Skin epidermis (tissue), 12 donors: Measurements from ENCODE around the gene TNN.
A peak's percentile ranks its signal among the peaks of the same experiment; 100 is the strongest.

Experiments used
- H3K27ac ChIP-seq, 21 experiments: fragments of 200-600 bp; sonication (generic) in 11 of 21; one replicate each; pipeline ENCODE4 v1.5.0; 2020; ENCODE audit warnings: mild to moderate bottlenecking in 3 of 21, inconsistent platforms in 2 of 21, moderate library complexity in 2 of 21
- H3K4me3 ChIP-seq, 7 experiments: fragments of 200-600 bp; sonication (generic) in 2 of 7; one replicate each; pipeline ENCODE4 v1.5.0; 2020; ENCODE audit warnings: inconsistent platforms in 2 of 7, mild to moderate bottlenecking in 2 of 7, moderate library complexity in 1 of 7

The TNN gene

DNA sequence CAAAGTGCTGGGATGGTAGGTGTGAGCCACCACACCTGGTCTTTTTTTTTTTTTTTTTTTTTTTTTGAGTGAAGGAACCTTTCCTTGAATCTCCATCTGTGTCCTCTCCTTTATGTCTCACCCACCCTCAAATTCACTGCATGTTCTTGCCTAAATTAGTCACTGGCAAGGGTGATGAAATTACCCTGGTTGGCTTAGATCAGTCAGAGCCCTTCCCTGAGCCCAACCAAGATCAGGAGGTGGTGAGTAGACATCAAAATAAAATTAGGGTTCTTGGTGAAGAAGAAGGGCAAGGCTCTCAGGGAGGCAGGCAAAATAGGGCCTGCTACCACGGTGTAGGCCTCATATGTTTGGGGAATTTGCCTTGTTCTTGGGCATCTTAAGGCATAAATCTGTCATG, 5.3 kb upstream of the TNN start:
- H3K4me3 ChIP-seq: no peak overlapping the region
- peak overlapping the region in 1 of 21 experiments; percentile 46 for H3K27ac ChIP-seq

DNA sequence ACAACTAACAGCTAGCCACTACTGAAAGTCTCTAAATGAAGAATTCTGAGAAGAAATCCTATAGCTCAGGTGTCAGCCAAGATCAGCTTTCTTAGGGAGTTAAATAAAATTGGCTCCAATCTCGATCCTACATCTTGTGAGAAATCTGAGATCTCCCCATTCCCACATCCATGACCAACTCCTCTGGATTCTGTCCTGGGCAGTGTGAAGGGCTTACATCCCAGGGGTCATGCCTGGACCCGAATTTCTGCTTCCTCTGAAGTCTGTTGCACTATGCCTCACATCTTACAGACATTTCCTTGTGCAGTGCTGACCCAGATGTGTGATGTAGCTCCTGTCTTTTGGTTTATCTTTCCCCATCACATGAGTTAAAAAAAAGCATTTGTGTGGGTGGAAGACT, 4.8 kb upstream of the TNN start:
- peak overlapping the region in 1 of 21 experiments; percentile 46 for H3K27ac ChIP-seq
- no peak overlapping the region for H3K4me3 ChIP-seq

DNA sequence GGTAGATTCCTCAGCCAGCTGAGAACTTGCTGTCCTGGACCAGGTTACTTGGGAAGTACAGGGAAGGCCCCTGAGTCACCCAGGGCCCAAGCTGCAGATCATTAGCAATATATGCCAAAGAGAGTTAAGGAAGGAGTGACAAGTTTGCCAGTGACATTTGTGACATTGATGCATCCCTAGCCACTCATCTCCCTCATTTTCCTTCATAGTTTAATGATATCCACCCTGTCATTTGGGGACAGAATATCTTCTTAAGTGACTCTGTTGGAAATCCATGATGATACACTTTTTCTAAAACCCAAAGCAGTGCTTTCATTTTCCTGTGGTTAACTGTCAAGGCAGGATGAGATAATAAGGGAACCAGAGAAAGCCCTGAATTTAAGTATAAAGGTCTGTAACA, 3.2 kb downstream of the TNN start:
- Histone ChIP-seq H3K4me3 (no peak overlapping the region), H3K27ac (peak overlapping the region in 2 of 21 experiments; percentile 58 to 69)

DNA sequence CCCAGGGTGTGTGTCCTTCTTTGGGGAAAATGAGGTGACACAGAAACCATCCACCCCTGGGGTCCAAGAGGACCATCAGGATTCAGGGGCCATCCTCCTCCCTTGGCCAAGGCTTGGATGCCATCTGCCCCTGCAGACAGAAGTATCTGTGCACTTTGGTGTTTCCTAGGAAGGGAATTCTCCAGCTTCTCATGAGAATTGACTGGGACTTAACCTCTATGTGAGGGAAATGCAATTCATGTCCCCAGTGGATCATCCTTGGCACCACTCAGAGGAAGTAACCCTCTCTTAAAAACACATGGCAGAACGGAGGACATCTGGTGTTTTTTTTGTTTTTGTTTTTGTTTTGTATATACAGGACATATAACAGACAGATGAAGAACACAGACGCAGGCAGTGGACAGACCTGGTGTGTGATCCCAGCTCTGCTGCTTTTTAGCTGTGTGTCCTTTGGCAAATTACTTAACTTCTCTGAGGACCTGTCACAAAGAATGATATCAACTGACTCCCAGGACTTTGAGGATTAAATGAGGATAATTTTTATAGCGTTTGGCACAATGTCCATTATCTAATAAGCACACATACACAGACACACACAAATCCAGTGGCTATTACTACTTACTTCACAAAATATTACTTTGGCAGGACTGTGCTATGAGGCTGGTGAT, 3.8 kb downstream of the TNN start:
- Histone ChIP-seq H3K4me3 (no peak overlapping the region), H3K27ac (peak overlapping the region in 8 of 21 experiments; percentile 3 to 80 (median 56))

DNA sequence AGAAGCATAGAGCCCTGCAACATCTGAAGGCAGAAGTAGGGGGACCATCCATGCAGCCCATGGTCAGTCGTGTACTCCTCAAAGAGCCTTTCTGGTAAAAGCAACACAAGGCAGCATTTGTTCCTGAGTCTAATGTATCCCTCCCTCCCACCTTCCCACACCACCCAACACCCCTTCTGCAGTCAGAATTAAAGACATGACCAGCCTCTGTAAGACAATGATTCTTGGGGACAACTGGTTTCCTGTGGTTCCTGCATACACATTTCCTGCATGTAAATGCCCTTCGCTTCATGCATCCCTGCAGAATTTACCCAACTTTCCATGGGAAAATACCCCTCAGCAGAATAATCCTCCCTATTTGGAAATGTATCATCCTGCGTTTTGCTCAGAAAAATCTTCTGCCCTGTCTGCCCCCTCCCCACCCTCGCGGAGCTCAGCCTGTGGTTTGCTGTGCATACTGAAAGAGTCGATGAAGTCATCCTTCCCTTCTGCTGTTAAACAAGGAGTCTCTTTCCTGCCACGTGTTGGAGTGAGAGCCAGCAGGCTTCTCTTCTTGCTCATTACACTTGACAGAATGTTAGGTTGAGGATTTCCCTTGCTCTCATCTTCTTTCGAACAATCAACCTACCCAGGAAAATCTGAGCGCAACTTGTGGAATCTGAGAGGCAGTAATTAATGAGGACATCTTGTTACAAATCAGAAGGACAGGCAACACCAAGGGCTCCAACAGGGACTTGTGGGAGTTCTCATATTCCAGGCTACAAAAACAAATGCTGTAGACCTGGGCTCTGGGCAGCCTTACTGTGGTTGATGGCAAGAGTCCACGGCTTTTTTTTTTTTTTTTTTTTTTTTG, 4.7 kb downstream of the TNN start:
- Histone ChIP-seq H3K27ac (peak overlapping the region in 9 of 21 experiments; percentile 3 to 80 (median 47)), H3K4me3 (no peak overlapping the region)

DNA sequence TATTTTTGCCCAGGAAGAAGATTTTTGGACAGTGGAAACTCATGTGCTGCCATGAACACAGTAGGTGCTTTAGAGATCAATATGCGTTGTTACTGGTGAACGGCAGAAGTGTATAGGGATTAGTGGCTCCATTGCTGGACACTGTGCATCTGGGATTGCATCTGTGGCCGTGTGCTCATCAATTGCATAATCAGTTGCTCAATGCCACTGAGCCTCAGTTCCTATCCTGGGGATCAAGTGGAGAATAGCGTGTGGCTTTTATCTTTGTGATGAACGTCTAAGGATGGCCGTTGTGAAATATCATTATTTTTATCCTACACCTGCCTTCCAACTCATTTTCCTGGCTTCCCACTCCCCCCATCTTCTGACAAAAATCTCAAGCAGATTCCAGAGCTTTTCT, 5.4 kb downstream of the TNN start:
- H3K4me3 ChIP-seq: no peak overlapping the region
- peak overlapping the region in 7 of 21 experiments; percentile 7 to 66 (median 38) for H3K27ac ChIP-seq

DNA sequence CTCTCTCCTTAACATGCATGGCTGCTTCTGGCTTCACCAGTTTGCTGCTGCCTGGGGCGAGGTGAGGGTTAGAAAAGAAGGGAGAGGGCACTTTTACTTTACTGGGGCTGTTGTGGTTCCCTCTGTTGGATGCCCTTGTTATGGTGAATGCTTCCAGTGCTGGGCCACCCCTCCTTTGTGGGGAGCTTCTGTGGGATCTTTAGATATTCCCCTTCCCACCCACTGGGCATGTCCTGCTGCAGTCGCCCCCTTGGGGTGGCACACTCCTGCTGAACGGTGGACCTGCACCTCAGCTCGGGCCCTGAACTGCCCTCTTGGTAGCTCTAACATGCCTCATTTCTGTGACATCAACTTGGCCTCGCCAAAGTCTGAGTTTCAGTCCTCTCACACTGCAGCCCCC, 6.0 kb downstream of the TNN start:
- Histone ChIP-seq H3K4me3 (no peak overlapping the region), H3K27ac (peak overlapping the region in 7 of 21 experiments; percentile 7 to 75 (median 47))

DNA sequence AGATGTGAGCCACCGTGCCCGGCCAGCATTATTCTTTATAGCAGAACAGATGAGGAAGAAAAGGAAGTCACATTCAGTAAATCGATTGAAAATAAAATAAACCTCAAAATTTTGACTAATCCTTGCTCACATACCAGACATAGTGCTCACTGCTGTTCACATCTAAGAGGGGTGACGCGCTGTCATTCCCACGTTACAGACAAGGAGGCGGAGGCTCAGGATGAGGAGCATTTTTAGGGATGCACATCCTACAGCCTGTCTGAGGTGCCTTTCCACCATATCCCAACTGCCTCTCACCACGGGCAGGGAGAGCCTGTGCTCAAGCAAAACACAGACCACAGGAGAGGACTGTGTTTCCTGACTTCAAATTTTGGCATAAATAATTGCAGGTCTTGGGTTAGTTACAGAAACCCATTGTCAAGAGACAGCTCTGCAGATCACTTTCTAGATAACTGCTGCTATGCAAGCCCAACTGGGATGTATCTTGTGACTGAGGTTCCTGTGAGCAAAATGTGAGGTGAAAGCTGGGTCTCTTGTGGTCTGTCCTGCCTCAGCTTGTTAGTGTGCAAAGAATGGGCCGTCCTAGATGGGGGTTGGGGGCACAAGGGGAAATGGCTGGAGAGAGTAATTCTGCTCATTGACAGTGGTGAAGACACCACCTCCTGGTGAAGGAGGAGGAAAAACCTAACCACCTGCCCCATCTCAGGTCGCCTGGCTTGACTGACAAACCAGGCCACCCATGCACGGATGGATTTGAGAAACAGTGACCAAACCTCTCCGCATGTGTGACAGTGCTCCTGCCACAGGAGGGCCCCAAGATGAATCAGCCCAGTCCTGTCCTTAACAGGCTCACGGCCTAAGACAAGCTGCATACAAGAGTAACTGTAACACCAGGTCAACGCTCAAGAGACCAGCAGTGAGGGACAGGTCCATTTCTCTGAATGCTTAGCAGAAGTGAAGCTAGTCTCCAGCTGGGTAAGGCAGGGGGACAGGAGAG, 8.2 kb downstream of the TNN start:
- Histone ChIP-seq H3K4me3 (no peak overlapping the region), H3K27ac (peak overlapping the region in 3 of 21 experiments; percentile 36 to 44 (median 41))

GRCh38 chr1:175077356-175078030, 9.9 kb downstream of the TNN start:
- H3K4me3 ChIP-seq: no peak overlapping the region
- no peak overlapping the region for H3K27ac ChIP-seq

DNA sequence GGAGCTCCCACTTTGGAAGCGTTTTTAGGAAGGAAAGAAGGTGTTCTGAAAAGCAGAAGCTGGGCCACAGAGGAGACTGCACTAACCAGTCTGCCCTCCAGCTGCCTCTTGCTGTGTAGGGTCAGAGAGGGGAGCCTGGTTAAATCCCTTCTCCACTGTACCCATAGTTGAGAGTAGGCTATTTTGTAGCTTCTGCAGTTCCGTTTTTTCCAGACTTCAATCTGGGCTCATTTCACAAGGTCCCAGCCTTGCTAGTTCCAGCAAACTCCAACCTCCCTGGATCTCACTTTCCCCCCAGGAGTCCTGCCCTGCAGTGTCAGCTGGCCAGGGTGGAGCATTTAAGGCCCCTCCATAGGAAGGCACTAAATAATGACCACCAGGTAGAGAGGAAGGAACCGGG, 11.0 kb downstream of the TNN start:
- Histone ChIP-seq H3K4me3 (no peak overlapping the region), H3K27ac (no peak overlapping the region)

GRCh38 chr1:175079338-175079737, 11.7 kb downstream of the TNN start:
- H3K4me3 ChIP-seq: no peak overlapping the region
- no peak overlapping the region for H3K27ac ChIP-seq

- Histone ChIP-seq H3K4me3 (no peak overlapping the region), H3K27ac (no peak overlapping the region)
Observed at GRCh38 chr1:175080030-175080429, 12.4 kb downstream of the TNN start.

GRCh38 chr1:175081983-175082382, 14.3 kb downstream of the TNN start:
- H3K27ac ChIP-seq: no peak overlapping the region
- no peak overlapping the region for H3K4me3 ChIP-seq

DNA sequence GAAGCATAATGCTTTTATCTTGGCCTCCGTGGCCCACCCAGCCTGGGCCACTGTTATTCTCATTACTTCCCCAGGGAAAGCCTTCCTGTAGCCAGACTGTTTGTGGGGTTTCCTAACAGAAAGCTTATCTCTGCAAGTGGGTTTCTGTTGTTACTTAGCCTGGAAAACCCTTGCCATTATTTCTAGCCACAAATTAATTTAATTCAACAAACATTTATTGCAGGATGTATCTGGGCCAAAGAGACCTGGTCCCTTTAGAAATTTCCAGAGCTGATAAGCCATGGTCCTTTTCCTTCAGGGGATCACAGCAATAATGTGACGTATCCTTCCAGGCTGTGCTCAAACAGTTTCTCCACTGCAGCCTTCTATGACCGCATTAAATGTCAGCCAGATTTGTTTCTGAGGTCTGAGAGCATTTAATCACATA, 20.9 kb downstream of the TNN start:
- H3K4me3 ChIP-seq: no peak overlapping the region
- H3K27ac ChIP-seq: no peak overlapping the region

DNA sequence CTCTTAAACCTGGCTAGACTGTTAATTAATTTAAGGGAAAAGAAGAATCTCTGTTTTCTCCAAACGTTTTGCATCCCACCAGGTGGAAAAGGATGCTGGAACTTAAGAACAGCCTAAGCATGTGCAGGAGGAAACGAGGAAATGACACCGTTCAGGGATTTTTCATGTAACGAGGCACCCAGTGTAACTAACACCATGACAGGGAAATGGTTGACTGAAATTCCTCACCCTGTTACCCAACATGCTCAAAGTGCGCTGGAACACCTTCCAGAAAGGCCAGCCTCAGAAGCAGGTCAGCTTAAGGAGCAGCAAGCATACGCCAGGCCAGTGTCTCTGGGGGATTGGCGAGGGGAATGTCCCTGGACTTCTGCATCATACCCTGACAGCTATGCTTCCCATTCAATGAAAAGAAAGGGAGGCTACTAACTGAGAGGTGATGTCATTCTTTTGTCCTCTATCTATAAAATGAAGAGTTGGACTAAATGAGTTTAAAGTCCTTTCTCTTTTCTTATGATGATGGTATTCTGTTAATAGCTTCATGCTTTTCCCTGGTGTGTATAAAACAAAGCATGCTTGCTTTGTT, 21.6 kb downstream of the TNN start:
- Histone ChIP-seq H3K4me3 (no peak overlapping the region), H3K27ac (no peak overlapping the region)

DNA sequence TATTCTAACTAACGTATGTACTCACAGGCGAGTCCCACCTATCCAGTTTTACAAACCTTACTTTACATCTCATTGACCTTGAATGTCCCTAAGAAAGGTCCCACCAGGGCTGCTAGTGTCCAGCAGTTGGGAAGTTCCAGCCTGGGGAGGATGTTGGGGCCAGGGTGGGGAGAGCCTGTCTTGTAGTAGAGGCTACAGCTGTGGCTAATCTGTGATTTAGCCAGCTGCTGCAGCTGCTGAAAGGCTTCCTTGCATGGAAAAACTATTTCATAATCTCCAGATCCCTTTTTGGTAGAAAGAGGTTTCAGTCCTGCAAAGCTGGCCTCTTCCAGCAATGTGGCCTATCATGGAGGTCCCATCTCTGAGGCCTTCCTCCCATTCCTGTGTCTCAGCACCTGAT, 23.1 kb downstream of the TNN start:
- Histone ChIP-seq H3K4me3 (no peak overlapping the region), H3K27ac (peak overlapping the region in 1 of 21 experiments; percentile 2)

GRCh38 chr1:175094626-175095025, 27.0 kb downstream of the TNN start:
- no peak overlapping the region for H3K4me3 ChIP-seq
- H3K27ac ChIP-seq: no peak overlapping the region

DNA sequence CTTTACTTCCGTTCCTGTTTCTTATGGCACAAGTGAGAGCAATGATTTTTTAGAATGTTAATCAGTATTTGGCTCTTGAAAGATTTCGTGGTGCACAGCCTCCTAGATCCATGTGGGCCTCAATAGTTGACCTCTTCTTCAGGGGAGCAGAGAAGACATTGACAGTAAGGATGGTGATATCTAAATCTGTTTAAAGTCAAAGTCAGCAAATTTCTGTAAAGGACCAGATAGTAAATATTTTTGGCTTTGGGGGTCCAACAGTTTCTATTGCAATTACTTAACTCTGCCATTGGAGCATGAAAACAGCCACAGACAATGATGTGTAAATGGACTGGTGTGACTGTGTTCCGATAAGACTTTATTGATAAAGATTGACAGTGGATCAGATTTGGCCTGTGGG, 27.4 kb downstream of the TNN start:
- Histone ChIP-seq H3K27ac (no peak overlapping the region), H3K4me3 (no peak overlapping the region)

- no peak overlapping the region for H3K4me3 ChIP-seq
- no peak overlapping the region for H3K27ac ChIP-seq
Observed at GRCh38 chr1:175095978-175096607, 28.5 kb downstream of the TNN start.
